IMR-90 (cell line): ENCODE results near the gene THRB. TPM values are rescaled to one million over a fixed set of nuclear protein-coding genes. Genes with fewer than 3 reads are reported as not detected.

Source experiments
- ATAC-seq: fragments of 200-7000 bp; cut with Tn5 transposase; 2 replicates; pipeline ENCODE4 v1.9.1; 2020; ENCODE audit warnings: low read depth, mild to moderate bottlenecking, moderate library complexity
- BruUV-seq: library from RNA; stranded (reverse); fragments of 400-500 nt; replicated peaks from 2 replicates; lab custom pipeline; 2021; lab: Mats Ljungman, UMichigan
- CTCF ChIA-PET: fragments of 300-600 bp; formaldehyde crosslinking; extraction: SDS; loops from one replicate; lab custom pipeline; 2021; ENCODE audit warnings: antibody characterized with exemption; lab: Yijun Ruan, JAX
- POLR2A ChIA-PET: fragments of 300-600 bp; sonication (Branson Sonifier 250); formaldehyde crosslinking; loops from one replicate; lab custom pipeline; 2022; ENCODE audit warnings: antibody characterized with exemption; ENCODE audit not compliant: unreplicated experiment; lab: Charles Lee
- DNase-seq: peaks from one replicate; pipeline ENCODE4 v3.0.0; 2013
- H2AFZ ChIP-seq: replicated peaks from 2 replicates; pipeline ENCODE3; 2013; ENCODE audit warnings: low read length, mild to moderate bottlenecking; ENCODE audit not compliant: poor library complexity
- H2AK5ac ChIP-seq: 2 replicates; pipeline ENCODE4 v1.6.1; 2013; ENCODE audit warnings: low read depth, low read length, inconsistent platforms
- H2AK9ac ChIP-seq: replicated peaks from 2 replicates; pipeline ENCODE3; 2013; ENCODE audit warnings: mild to moderate bottlenecking, low read depth, low read length, moderate library complexity; ENCODE audit not compliant: poor library complexity
- H2BK120ac ChIP-seq: 2 replicates; pipeline ENCODE4 v1.6.1; 2013; ENCODE audit warnings: low read depth, low read length, inconsistent platforms
- H2BK15ac ChIP-seq: 3 replicates; pipeline ENCODE4 v1.6.1; 2013; ENCODE audit warnings: low read depth, low read length, inconsistent platforms
- H2BK20ac ChIP-seq: 2 replicates; pipeline ENCODE4 v1.6.1; 2013; ENCODE audit warnings: low read depth, mild to moderate bottlenecking, inconsistent platforms, low read length, moderate library complexity
- H2BK5ac ChIP-seq: 2 replicates; pipeline ENCODE4 v1.6.1; 2013; ENCODE audit warnings: mild to moderate bottlenecking, low read depth, low read length, inconsistent platforms; ENCODE audit not compliant: poor library complexity, severe bottlenecking
- H3K14ac ChIP-seq: replicated peaks from 2 replicates; pipeline ENCODE4 v1.6.1; 2013; ENCODE audit warnings: low read depth, low read length, inconsistent platforms
- H3K18ac ChIP-seq: 2 replicates; pipeline ENCODE4 v1.6.1; 2013; ENCODE audit warnings: low read depth, low read length, control low read depth
- H3K23ac ChIP-seq: 2 replicates; pipeline ENCODE4 v1.6.1; 2013; ENCODE audit warnings: low read depth, low read length, inconsistent platforms
- H3K27ac ChIP-seq: 2 replicates; pipeline ENCODE4 v1.5.1; 2013; ENCODE audit warnings: mild to moderate bottlenecking, control low read depth, low read length; ENCODE audit not compliant: insufficient read depth
- H3K27me3 ChIP-seq: 2 replicates; pipeline ENCODE4 v1.6.1; 2013; ENCODE audit warnings: low read length; ENCODE audit not compliant: control insufficient read depth, insufficient read depth
- H3K36me3 ChIP-seq: 2 replicates; pipeline ENCODE4 v1.6.1; 2013; ENCODE audit warnings: low read length, mixed read lengths; ENCODE audit not compliant: control insufficient read depth, insufficient read depth
- H3K4ac ChIP-seq: 2 replicates; pipeline ENCODE4 v1.6.1; 2013; ENCODE audit warnings: low read depth, low read length, inconsistent platforms
- H3K4me1 ChIP-seq: 2 replicates; pipeline ENCODE4 v1.6.1; 2013; ENCODE audit warnings: low read length, mixed read lengths; ENCODE audit not compliant: control insufficient read depth, insufficient read depth
- H3K4me2 ChIP-seq: 2 replicates; pipeline ENCODE4 v1.6.1; 2013; ENCODE audit warnings: low read depth, mild to moderate bottlenecking, control low read depth, low read length, moderate library complexity
- H3K4me3 ChIP-seq: 2 replicates; pipeline ENCODE4 v1.5.1; 2013; ENCODE audit warnings: low read depth, mild to moderate bottlenecking, control low read depth, low read length, moderate library complexity; ENCODE audit not compliant: insufficient read depth
- H3K56ac ChIP-seq: 2 replicates; pipeline ENCODE4 v1.6.1; 2013; ENCODE audit warnings: low read length, inconsistent platforms; ENCODE audit not compliant: insufficient read depth; ENCODE audit errors: extremely low read depth
- H3K79me1 ChIP-seq, 2 experiments: 2 replicates each; pipeline ENCODE4 v1.6.1; 2013; ENCODE audit warnings: low read length in 2 of 2, inconsistent platforms in 1 of 2, low read depth in 1 of 2
- H3K9ac ChIP-seq: 2 replicates; pipeline ENCODE4 v1.6.1; 2013; ENCODE audit warnings: low read depth, low read length, control low read depth
- H3K9me1 ChIP-seq: 2 replicates; pipeline ENCODE4 v1.6.1; 2013; ENCODE audit warnings: low read length, inconsistent platforms; ENCODE audit not compliant: insufficient read depth
- H3K9me3 ChIP-seq: 2 replicates; pipeline ENCODE4 v1.6.1; 2013; ENCODE audit warnings: low read length; ENCODE audit not compliant: control insufficient read depth, insufficient read depth
- H4K20me1 ChIP-seq: 2 replicates; pipeline ENCODE4 v1.6.1; 2013; ENCODE audit warnings: low read length, inconsistent platforms; ENCODE audit not compliant: insufficient read depth
- H4K5ac ChIP-seq: 2 replicates; pipeline ENCODE4 v1.6.1; 2013; ENCODE audit warnings: mild to moderate bottlenecking, low read depth, low read length, control low read depth
- H4K8ac ChIP-seq, 2 experiments: 2 replicates each; pipeline ENCODE4 v1.6.1; 2013; ENCODE audit warnings: low read depth in 2 of 2, low read length in 2 of 2, control low read depth in 1 of 2, inconsistent platforms in 1 of 2
- H4K91ac ChIP-seq: 2 replicates; pipeline ENCODE4 v1.6.1; 2013; ENCODE audit warnings: low read depth, low read length, inconsistent platforms; ENCODE audit not compliant: insufficient read depth
- CEBPB ChIP-seq: IDR thresholded peaks from 2 replicates; pipeline ENCODE4 v1.6.1; 2012; ENCODE audit warnings: low read depth, low read length, improper control_type of control experiment
- CHD1 ChIP-seq: IDR thresholded peaks from 2 replicates; pipeline ENCODE4 v1.6.1; 2012; ENCODE audit warnings: low read depth, low read length, improper control_type of control experiment
- RFX5 ChIP-seq: IDR thresholded peaks from 2 replicates; pipeline ENCODE4 v1.8.0; 2012; ENCODE audit warnings: low read depth, mild to moderate bottlenecking, low read length, moderate library complexity
- SMC3 ChIP-seq: fragments of 150-350 bp; IDR thresholded peaks from 2 replicates; pipeline ENCODE4 v1.6.1; 2016; ENCODE audit warnings: low read depth, mild to moderate bottlenecking, antibody characterized with exemption, low read length, moderate library complexity
- USF2 ChIP-seq: fragments of 150-350 bp; IDR thresholded peaks from 2 replicates; pipeline ENCODE4 v1.6.1; 2017; ENCODE audit warnings: mild to moderate bottlenecking, antibody characterized with exemption, low read length, low read depth
- dilution Hi-C: fragments of 300-500 bp; cut with HindIII; formaldehyde crosslinking; loops from one replicate; pipeline ENCODE4 v1.14.3; 2018; ENCODE audit warnings: low sequenced_read_pairs; ENCODE audit not compliant: unreplicated experiment
- in situ Hi-C: fragments of 300-500 bp; cut with MboI; formaldehyde crosslinking; loops from 3 replicates; pipeline ENCODE4 v1.14.3; 2019; ENCODE audit warnings: low sequenced_read_pairs, inconsistent platforms, mixed read lengths
- intact Hi-C: fragments of 100-400 bp; cut with micrococcal nuclease; formaldehyde crosslinking; loops from 2 replicates; pipeline ENCODE4 v1.10.0; 2022
- polyA plus RNA-seq, 3 experiments: library from polyadenylated mRNA; depleted of rRNA; stranded (reverse); fragments of >200 nt; gene quantifications; 2 replicates each; pipeline ENCODE4 v1.2.3, GENCODE V29; 2012; ENCODE audit warnings: low replicate concordance in 1 of 3
- total RNA-seq: library from RNA; depleted of rRNA; stranded (reverse); fragments of >200 nt; gene quantifications from 2 replicates; pipeline ENCODE4 v1.2.3, GENCODE V29; 2012

THRB gene
- total and polyA plus RNA-seq, 2 of the 4 experiments (the other 2 are of a cell fraction) = under 0.01 TPM; not detected in 1

DNA sequence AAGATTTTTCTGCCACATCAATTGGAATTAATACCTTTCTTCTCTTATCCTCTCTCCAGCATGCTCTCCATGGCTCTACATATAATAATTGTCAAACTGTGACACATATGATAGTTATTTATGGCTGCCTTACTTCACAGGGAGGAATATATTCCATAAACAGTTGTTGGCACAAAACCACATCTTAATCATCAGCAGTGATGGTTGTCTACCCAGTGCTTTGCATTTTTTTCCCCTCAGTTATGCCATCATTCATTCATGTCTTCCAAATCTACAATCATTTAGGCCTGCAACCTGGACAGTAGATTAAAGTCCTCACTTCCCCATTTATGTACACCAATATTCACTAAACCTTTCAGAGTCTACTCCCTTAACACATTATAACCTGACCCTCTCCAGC is 107.7 kb downstream of the THRB start:
- no peak overlapping the region for H4K91ac ChIP-seq
- intact Hi-C loops (no loop called here), dilution Hi-C loops (no loop called here), in situ Hi-C loops (no loop called here)
- no peak overlapping the region for H2BK20ac ChIP-seq
- H3K23ac ChIP-seq = no peak overlapping the region
- no peak overlapping the region for H2AK9ac ChIP-seq
- H2AFZ ChIP-seq = no peak overlapping the region
- ChIA-PET POLR2A (no interaction called here), CTCF (no interaction called here)
- no peak overlapping the region for H3K4ac ChIP-seq
- no peak for DNase-seq
- no peak overlapping the region for H3K14ac ChIP-seq
- H3K9me3 ChIP-seq = no peaks in the 10 kb centered on the region
- no peak overlapping the region for H3K4me3 ChIP-seq
- H4K8ac ChIP-seq = no peak overlapping the region
- no peak for ATAC-seq
- no peak overlapping the region for H3K56ac ChIP-seq
- H3K4me1 ChIP-seq = no peaks in the 10 kb centered on the region
- H3K79me1 ChIP-seq = no peaks in the 10 kb centered on the region
- H3K4me2 ChIP-seq = no peak overlapping the region
- H3K9me1 ChIP-seq = no peaks in the 10 kb centered on the region
- no peak overlapping the region for H2BK15ac ChIP-seq
- H4K20me1 ChIP-seq = no peaks in the 10 kb centered on the region; the same call in 1 of the 2 replicates
- no peak overlapping the region for H2AK5ac ChIP-seq
- BruUV-seq = no TSS peak
- H3K9ac ChIP-seq = no peak overlapping the region
- H3K18ac ChIP-seq = no peak overlapping the region
- no peak for TF ChIP-seq CHD1
- no peak for TF ChIP-seq RFX5
- TF ChIP-seq USF2 = no peak
- TF ChIP-seq SMC3 = no peak
- no peak for TF ChIP-seq CEBPB
- no peak overlapping the region for H4K5ac ChIP-seq
- H2BK5ac ChIP-seq = no peak overlapping the region
- H3K27ac ChIP-seq = no peak overlapping the region
- no peaks in the 10 kb centered on the region for H3K27me3 ChIP-seq
- no peaks in the 10 kb centered on the region for H3K36me3 ChIP-seq
- H2BK120ac ChIP-seq = no peak overlapping the region
